ENCODE results near the gene SMAD6.

Gene SMAD6

DNA sequence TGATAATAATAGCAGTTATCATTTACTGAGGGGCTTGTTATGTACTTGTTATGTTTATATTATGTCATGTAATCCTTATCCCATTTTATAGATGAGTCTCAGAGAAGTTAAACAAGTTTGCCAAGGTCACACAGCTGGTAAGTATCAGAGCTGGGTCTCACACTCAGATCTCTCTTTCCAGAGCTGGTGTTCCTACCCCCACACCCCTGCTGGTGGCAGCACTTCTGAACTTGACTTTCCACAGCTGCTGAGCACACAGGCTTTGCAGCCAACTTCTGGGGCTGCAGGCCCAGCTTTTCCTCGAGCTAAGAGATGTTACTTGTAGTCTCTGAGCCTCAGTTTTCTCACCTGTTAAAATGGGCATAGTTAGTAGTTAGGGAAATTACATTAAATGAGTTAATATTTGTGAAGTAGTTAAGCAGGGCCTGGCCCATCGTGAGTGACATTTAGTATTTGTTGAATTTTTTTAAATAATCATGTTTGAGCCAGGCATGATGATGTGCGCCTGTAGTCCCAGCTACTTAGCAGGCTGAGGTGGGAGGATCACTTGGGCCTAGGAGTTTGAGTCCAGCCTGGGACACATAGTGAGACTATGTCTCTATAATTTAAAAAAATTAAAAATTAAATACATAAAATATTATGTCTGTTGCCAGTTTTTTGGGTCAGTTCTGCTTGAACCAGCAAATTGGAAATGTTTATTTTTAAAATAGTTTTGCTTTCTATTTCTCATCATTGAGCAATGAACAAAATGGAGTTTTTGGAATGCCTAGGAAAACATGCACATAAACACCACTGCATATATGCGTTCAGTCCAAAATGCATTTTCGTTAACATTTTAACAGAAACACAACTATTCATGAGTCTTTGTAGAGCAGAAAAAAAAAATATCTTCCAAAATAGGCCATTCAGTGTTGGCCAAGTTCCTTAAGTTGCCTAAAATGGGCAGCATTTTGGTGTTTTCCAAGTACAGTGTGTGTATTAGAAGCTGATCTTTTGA lies 87.3 kb downstream of the SMAD6 start:
- H3K4me3 ChIP-seq (ENCODE audit: low read depth, low read length), result no peak overlapping the region
- DNase-seq (ENCODE audit: low read depth, low spot score), result no peak
- TF ChIP-seq, protein P1, sequence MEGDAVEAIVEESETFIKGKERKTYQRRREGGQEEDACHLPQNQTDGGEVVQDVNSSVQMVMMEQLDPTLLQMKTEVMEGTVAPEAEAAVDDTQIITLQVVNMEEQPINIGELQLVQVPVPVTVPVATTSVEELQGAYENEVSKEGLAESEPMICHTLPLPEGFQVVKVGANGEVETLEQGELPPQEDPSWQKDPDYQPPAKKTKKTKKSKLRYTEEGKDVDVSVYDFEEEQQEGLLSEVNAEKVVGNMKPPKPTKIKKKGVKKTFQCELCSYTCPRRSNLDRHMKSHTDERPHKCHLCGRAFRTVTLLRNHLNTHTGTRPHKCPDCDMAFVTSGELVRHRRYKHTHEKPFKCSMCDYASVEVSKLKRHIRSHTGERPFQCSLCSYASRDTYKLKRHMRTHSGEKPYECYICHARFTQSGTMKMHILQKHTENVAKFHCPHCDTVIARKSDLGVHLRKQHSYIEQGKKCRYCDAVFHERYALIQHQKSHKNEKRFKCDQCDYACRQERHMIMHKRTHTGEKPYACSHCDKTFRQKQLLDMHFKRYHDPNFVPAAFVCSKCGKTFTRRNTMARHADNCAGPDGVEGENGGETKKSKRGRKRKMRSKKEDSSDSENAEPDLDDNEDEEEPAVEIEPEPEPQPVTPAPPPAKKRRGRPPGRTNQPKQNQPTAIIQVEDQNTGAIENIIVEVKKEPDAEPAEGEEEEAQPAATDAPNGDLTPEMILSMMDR (IDR thresholded peaks at IDR 0.05; ENCODE audit: insufficient read depth, low read length, missing control alignments), result peak; percentile 65
- POLR2A ChIA-PET, result interaction anchor here (0.8 to 1.1 kb wide), 2 partner anchors 9 to 14 kb away, joined by 3 to 7 read pairs; no protein-coding TSS in a partner anchor
- CTCF ChIA-PET, result interaction anchor here (0.7 to 8.2 kb wide), 30 partner anchors 9 to 223 kb away, joined by 3 to 142 read pairs (median 4); partner anchors contain the start of gene LCTL

DNA sequence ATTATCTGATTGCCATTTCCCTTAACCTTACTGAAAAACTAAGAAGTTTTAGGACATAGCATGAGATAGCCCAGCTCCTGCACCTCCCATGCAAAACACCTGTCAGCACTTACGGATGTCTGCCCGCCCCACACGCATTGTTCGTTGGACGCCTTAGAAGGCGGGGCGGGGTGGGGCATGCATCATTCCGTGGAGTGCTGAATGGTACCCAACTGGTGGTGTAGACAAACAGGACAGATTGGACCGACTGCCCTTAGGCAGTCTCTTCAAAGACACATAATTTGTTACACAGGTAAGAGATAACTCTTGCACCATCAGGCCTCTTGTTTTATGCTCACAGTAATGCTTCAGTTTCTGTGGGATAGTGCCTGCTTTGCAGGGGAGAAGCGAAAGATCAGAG lies 93.8 kb downstream of the SMAD6 start:
- TF ChIP-seq, protein P1 (IDR thresholded peaks at IDR 0.05; ENCODE audit: insufficient read depth, low read length, missing control alignments), result no peak
- POLR2A ChIA-PET, result no interaction called here
- CTCF ChIA-PET, result interaction anchor here (1.7 kb wide), 1 partner anchor 56 kb away, joined by 7 read pairs; no protein-coding TSS in a partner anchor
- H3K4me3 ChIP-seq (ENCODE audit: low read depth, low read length), result no peak overlapping the region
- no peak for DNase-seq (ENCODE audit: low read depth, low spot score)

DNA sequence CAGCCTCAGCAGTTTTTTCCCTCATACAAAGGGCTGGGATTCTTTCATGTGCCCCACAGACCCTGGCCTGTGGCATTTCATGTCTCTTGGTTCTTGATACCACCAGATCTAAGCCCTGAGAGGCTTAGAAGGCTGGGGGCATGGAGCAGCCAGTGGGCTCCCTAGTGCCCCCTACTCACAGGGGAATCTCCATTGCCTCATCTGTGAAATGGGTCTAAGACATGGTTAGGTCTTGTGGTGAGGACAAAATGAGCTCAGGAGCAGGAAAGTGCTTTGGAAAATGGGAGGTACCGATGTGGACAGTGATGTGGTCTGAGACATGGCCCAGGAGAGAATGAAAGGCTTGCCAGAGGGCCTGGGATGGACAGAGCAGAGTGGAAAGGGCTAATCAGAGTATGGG lies 94.3 kb downstream of the SMAD6 start:
- POLR2A ChIA-PET, result no interaction called here
- no peak for DNase-seq (ENCODE audit: low read depth, low spot score)
- CTCF ChIA-PET, result interaction anchor here (0.6 to 1.7 kb wide), 3 partner anchors 18 to 67 kb away, joined by 3 to 7 read pairs (median 3); no protein-coding TSS in a partner anchor
- no peak overlapping the region for H3K4me3 ChIP-seq (ENCODE audit: low read depth, low read length)
- TF ChIP-seq, protein P1 (IDR thresholded peaks at IDR 0.05; ENCODE audit: insufficient read depth, low read length, missing control alignments), result no peak

DNA sequence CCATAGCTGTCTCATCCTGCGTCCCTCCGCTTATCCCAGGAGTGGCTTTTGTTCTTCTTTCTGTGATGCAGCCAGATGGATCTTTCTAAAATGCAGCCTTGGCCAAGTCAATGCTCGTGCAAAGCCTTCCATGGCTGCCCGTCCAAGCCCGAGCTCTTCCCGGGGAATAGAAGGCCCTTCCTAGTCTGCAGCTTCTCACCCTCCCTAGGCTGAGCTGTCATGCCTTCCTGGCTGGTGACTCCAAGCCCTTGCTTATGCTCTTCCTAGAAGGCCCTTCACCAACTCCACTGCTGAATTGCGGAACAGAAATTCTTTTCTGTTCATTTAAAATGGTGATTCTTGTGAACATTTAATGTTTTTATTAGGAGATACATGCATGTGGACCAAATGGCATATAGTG lies 95.9 kb downstream of the SMAD6 start:
- TF ChIP-seq, protein P1 (IDR thresholded peaks at IDR 0.05; ENCODE audit: insufficient read depth, low read length, missing control alignments), result no peak
- H3K4me3 ChIP-seq (ENCODE audit: low read depth, low read length), result no peak overlapping the region
- ChIA-PET CTCF (interaction anchor here (0.8 to 2.5 kb wide), 9 partner anchors 9 to 63 kb away, joined by 3 to 14 read pairs (median 4); no protein-coding TSS in a partner anchor), POLR2A (no interaction called here)
- DNase-seq (ENCODE audit: low read depth, low spot score), result no peak

DNA sequence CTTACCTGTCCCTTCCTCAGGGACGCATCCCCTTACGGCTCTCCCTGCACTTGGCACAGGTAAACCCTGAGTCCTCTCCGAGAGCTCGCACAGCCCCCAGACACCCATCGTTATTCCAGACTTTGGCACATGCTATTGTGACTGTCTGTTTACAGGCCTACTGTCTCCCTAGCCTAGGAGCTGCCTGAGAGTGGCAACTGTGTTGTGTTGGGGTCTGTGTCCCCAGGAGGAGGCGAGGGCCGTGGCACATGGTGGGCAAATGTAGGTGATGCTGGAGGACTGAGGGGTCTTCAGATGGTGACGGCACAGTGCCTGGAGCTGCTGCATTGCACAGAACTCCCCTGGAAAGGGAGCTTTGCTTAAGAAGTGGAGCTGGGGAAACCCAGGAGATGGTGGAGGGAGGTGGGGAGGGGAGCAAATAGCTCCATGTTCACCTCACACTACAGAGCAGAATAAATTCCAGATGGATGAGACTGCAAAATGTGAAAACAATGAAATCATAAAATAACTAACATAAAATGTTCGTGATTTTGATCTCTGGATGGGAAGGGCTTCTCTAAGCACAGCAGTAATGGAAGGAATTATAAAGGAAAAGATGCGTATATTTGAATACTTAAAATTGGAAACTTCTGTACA lies 96.5 kb downstream of the SMAD6 start:
- H3K4me3 ChIP-seq (ENCODE audit: low read depth, low read length), result no peak overlapping the region
- ChIA-PET POLR2A (interaction anchor here (0.6 to 1.4 kb wide), 2 partner anchors 9 to 161 kb away, joined by 4 to 7 read pairs; no protein-coding TSS in a partner anchor), CTCF (interaction anchor here (0.8 to 2.5 kb wide), 12 partner anchors 9 to 64 kb away, joined by 3 to 14 read pairs (median 4); no protein-coding TSS in a partner anchor)
- TF ChIP-seq, protein P1 (IDR thresholded peaks at IDR 0.05; ENCODE audit: insufficient read depth, low read length, missing control alignments), result no peak
- DNase-seq (ENCODE audit: low read depth, low spot score), result no peak

Data from AG04449 (cell line).